HK-2 (cell line): ENCODE data around the gene CUL7.
"Not testable (repeated sequence)": the region's sequence is repeated elsewhere in the genome, so short reads cannot be mapped to it uniquely, and the experiment has no call there.

Source experiments
- DNase-seq: peaks from one replicate; pipeline ENCODE4 v3.0.0-alpha.2; 2018; ENCODE audit not compliant: unreplicated experiment

Gene CUL7

GRCh38 chr6:43014434-43014909 lies 39.2 kb downstream of the CUL7 start:
- no peak for DNase-seq

- peak; percentile 99 for DNase-seq
These were observed 39.7 kb downstream of the CUL7 start, which contains the start of the genes KLHDC3 and MEA1 for GRCh38 chr6:43013843-43014433. KLHDC3 (plus strand) TSS chr6:43014249; CDS start chr6:43017193, 2,944 bp downstream. MEA1 (minus strand) TSS chr6:43013946; CDS start chr6:43013813, 133 bp downstream.

- peak; percentile 20 for DNase-seq
These were observed 40.4 kb downstream of the CUL7 start for GRCh38 chr6:43013097-43013842.

GRCh38 chr6:43012364-43012763 lies 41.3 kb downstream of the CUL7 start:
- no peak for DNase-seq

GRCh38 chr6:43011207-43011606 lies 42.4 kb downstream of the CUL7 start:
- no peak for DNase-seq

GRCh38 chr6:43009124-43009523 lies 44.5 kb downstream of the CUL7 start:
- DNase-seq = peak; percentile 26

- DNase-seq = no peak
These were observed 46.5 kb downstream of the CUL7 start for GRCh38 chr6:43007126-43007525.

GRCh38 chr6:43006251-43006650 lies 47.4 kb downstream of the CUL7 start:
- DNase-seq = no peak

GRCh38 chr6:43005844-43006243 lies 47.8 kb downstream of the CUL7 start:
- DNase-seq = no peak

- no peak for DNase-seq
These were observed 51.8 kb downstream of the CUL7 start for GRCh38 chr6:43001843-43002242.

- DNase-seq = not testable (repeated sequence)
These were observed 55.4 kb downstream of the CUL7 start for GRCh38 chr6:42998205-42998604.

GRCh38 chr6:42996513-42996912 lies 57.1 kb downstream of the CUL7 start:
- DNase-seq = no peak

- no peak for DNase-seq
These were observed 60.2 kb downstream of the CUL7 start for GRCh38 chr6:42993445-42993844.

GRCh38 chr6:42989923-42990322 lies 63.7 kb downstream of the CUL7 start:
- DNase-seq = no peak

GRCh38 chr6:42988486-42989020 lies 65.1 kb downstream of the CUL7 start:
- no peak for DNase-seq
